SU-DHL-6 (cell line): ENCODE data around the gene LASP1.

Experiments
- H2AFZ ChIP-seq: fragments of 200-600 bp; sonication (generic); 2 replicates; pipeline ENCODE4 v1.6.1; 2014; ENCODE audit warnings: low read depth, mild to moderate bottlenecking, moderate library complexity, mixed read lengths, antibody characterized with exemption, low read length; ENCODE audit not compliant: severe bottlenecking
- H3F3A ChIP-seq: fragments of 200-600 bp; shearing (Covaris generic); 2 replicates; pipeline ENCODE4 v1.6.0; 2016; ENCODE audit warnings: antibody characterized with exemption, mild to moderate bottlenecking; ENCODE audit not compliant: insufficient read depth
- H3K27ac ChIP-seq: fragments of 200-600 bp; sonication (generic); 2 replicates; pipeline ENCODE4 v1.5.1; 2016; ENCODE audit warnings: low read depth, mild to moderate bottlenecking, low read length, moderate library complexity, mixed read lengths
- H3K27me3 ChIP-seq: fragments of 200-600 bp; sonication (generic), shearing (Covaris generic); 2 replicates; pipeline ENCODE4 v1.6.0; 2014; ENCODE audit warnings: mild to moderate bottlenecking, low read length
- H3K36me3 ChIP-seq: fragments of 200-600 bp; sonication (generic); 2 replicates; pipeline ENCODE4 v1.6.1; 2014; ENCODE audit warnings: mild to moderate bottlenecking, low read length, mixed read lengths
- H3K4me2 ChIP-seq: fragments of 300-600, 200-600 bp; shearing (Covaris generic), sonication (generic); 2 replicates; pipeline ENCODE4 v1.6.0; 2014; ENCODE audit warnings: low read length, low read depth, mild to moderate bottlenecking; ENCODE audit not compliant: poor library complexity, severe bottlenecking
- H3K4me3 ChIP-seq: fragments of 200-600 bp; sonication (generic); 2 replicates; pipeline ENCODE4 v1.5.1; 2014; ENCODE audit warnings: antibody characterized with exemption, low read length, mild to moderate bottlenecking, mixed read lengths; ENCODE audit not compliant: insufficient read depth, poor library complexity, severe bottlenecking
- H3K79me2 ChIP-seq: fragments of 200-600 bp; sonication (generic); 2 replicates; pipeline ENCODE4 v1.6.1; 2014; ENCODE audit warnings: mild to moderate bottlenecking, low read length, moderate library complexity; ENCODE audit not compliant: insufficient read depth
- H3K9ac ChIP-seq: fragments of 200-600 bp; sonication (generic); 2 replicates; pipeline ENCODE4 v1.7.0; 2014; ENCODE audit warnings: mild to moderate bottlenecking, low read length
- H3K9me2 ChIP-seq: fragments of 200-600 bp; sonication (generic); replicated peaks from 2 replicates; pipeline ENCODE4 v1.6.1; 2014; ENCODE audit warnings: low read length; ENCODE audit not compliant: insufficient read depth
- H3K9me3 ChIP-seq: fragments of 200-600 bp; sonication (generic); 2 replicates; pipeline ENCODE4 v1.6.1; 2014; ENCODE audit warnings: low read length, mixed read lengths; ENCODE audit not compliant: insufficient read depth
- H4K20me1 ChIP-seq: fragments of 200-600 bp; sonication (generic); 2 replicates; pipeline ENCODE4 v1.6.1; 2014; ENCODE audit warnings: low read depth, mild to moderate bottlenecking, antibody characterized with exemption, low read length, moderate library complexity, mixed read lengths
- CTCF ChIP-seq: fragments of 200-600 bp; sonication (generic); IDR thresholded peaks from one replicate; pipeline ENCODE4 v1.5.1; 2017; ENCODE audit warnings: antibody characterized with exemption, mild to moderate bottlenecking, low read length, moderate library complexity; ENCODE audit not compliant: insufficient read depth, poor library complexity, severe bottlenecking
- EZH2phosphoT487 ChIP-seq: fragments of 200-600 bp; sonication (generic), shearing (Covaris generic); conservative IDR thresholded peaks from 2 replicates; pipeline ENCODE4 v1.6.1; 2018; ENCODE audit warnings: mild to moderate bottlenecking, antibody characterized with exemption, low read length, moderate library complexity, mixed read lengths

LASP1 gene

GRCh38 chr17:38850374-38850773 lies 19.5 kb upstream of the LASP1 start:
- H3K79me2 ChIP-seq: peaks cover 34% of the 10 kb centered on the region
- peak overlapping the region; percentile 80 for H3K4me3 ChIP-seq
- no peak for TF ChIP-seq EZH2phosphoT487
- no peak for TF ChIP-seq CTCF
- H2AFZ ChIP-seq: no peak overlapping the region
- H3K27me3 ChIP-seq: no peaks in the 10 kb centered on the region
- H3K4me2 ChIP-seq: peak overlapping the region; percentile 71
- H3K9ac ChIP-seq: no peak overlapping the region
- peaks cover 22% of the 10 kb centered on the region; the same call in 1 of the 2 replicates for H4K20me1 ChIP-seq
- peaks cover 71% of the 10 kb centered on the region for H3F3A ChIP-seq
- H3K9me2 ChIP-seq: no peaks in the 10 kb centered on the region
- H3K9me3 ChIP-seq: no peaks in the 10 kb centered on the region
- H3K27ac ChIP-seq: no peak overlapping the region
- H3K36me3 ChIP-seq: peaks cover 43% of the 10 kb centered on the region

GRCh38 chr17:38851434-38851833 lies 18.4 kb upstream of the LASP1 start:
- Histone ChIP-seq H3K4me2 (peak overlapping the region; percentile 71), H2AFZ (no peak overlapping the region), H3K9me3 (no peaks in the 10 kb centered on the region), H3K36me3 (peaks cover 43% of the 10 kb centered on the region), H3K9me2 (no peaks in the 10 kb centered on the region), H4K20me1 (peaks cover 22% of the 10 kb centered on the region; the same call in 1 of the 2 replicates), H3F3A (peaks cover 71% of the 10 kb centered on the region), H3K27ac (no peak overlapping the region), H3K27me3 (no peaks in the 10 kb centered on the region), H3K9ac (peak overlapping the region; percentile 72), H3K79me2 (peaks cover 34% of the 10 kb centered on the region), H3K4me3 (peak overlapping the region; percentile 80)
- TF ChIP-seq CTCF (no peak), EZH2phosphoT487 (no peak)

GRCh38 chr17:38852771-38853291 lies 17.0 kb upstream of the LASP1 start:
- H2AFZ ChIP-seq: no peak overlapping the region

More at GRCh38 chr17:38852771-38853291, 17.0 kb upstream of the LASP1 start:
- Histone ChIP-seq H4K20me1 (peaks cover 22% of the 10 kb centered on the region; the same call in 1 of the 2 replicates), H3K79me2 (peaks cover 34% of the 10 kb centered on the region), H3K27ac (peak overlapping the region; percentile 83), H3K4me2 (peak overlapping the region; percentile 71), H3K9ac (peak overlapping the region; percentile 72), H3K4me3 (peak overlapping the region; percentile 80), H3K9me2 (no peaks in the 10 kb centered on the region), H3F3A (peaks cover 61% of the 10 kb centered on the region), H3K27me3 (no peaks in the 10 kb centered on the region), H3K9me3 (no peaks in the 10 kb centered on the region), H3K36me3 (peaks cover 43% of the 10 kb centered on the region)
- TF ChIP-seq EZH2phosphoT487 (no peak), CTCF (no peak)
